ENCODE data around the gene CSN2. TPM values are rescaled to one million over a fixed set of nuclear protein-coding genes. Genes with fewer than 3 reads are reported as not detected.
A peak's percentile ranks its signal among the peaks of the same experiment; 100 is the strongest.

CSN2 gene
- total and polyA plus RNA-seq, 2 donors (not counting 1 experiment from before 2014, with no cell fraction given) = not detected

DNA sequence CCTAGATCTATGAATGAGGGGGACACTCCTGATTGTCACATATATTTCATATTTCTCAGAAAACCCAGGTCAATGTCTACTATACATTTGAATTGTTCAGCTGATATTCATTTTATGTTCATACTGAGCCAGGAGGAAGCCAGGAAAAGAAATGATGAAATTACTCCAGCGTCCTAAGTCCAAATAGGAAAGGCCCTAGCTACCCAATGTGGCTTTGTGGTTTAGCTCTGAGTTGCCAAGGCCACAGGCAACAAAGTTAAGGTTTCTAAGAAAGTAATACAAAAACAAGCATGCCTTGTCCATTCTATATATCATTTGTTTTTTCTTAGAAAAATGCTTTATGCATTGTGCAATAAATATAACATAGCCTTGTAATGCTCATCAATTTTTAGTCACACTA is 4.5 kb upstream of the CSN2 start:
- no peaks in the 10 kb centered on the region for H3K79me2 ChIP-seq (ENCODE audit: control insufficient read depth, insufficient read depth, low read length)
- no peak for DNase-seq (ENCODE audit: low read depth in 2 of 2)
- no peak for TF ChIP-seq EZH2 (IDR thresholded peaks at IDR 0.05; ENCODE audit: low read length, missing control alignments)
- TF ChIP-seq, protein P1, sequence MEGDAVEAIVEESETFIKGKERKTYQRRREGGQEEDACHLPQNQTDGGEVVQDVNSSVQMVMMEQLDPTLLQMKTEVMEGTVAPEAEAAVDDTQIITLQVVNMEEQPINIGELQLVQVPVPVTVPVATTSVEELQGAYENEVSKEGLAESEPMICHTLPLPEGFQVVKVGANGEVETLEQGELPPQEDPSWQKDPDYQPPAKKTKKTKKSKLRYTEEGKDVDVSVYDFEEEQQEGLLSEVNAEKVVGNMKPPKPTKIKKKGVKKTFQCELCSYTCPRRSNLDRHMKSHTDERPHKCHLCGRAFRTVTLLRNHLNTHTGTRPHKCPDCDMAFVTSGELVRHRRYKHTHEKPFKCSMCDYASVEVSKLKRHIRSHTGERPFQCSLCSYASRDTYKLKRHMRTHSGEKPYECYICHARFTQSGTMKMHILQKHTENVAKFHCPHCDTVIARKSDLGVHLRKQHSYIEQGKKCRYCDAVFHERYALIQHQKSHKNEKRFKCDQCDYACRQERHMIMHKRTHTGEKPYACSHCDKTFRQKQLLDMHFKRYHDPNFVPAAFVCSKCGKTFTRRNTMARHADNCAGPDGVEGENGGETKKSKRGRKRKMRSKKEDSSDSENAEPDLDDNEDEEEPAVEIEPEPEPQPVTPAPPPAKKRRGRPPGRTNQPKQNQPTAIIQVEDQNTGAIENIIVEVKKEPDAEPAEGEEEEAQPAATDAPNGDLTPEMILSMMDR (conservative IDR thresholded peaks at IDR 0.05 in 1 of 2, IDR thresholded peaks at IDR 0.05 in 1 of 2; ENCODE audit: low read depth in 1 of 2, low read length in 2 of 2) = no peak
- H2AFZ ChIP-seq (ENCODE audit: low read length) = no peak overlapping the region
- no peaks in the 10 kb centered on the region for H3K4me1 ChIP-seq (ENCODE audit: control insufficient read depth, extremely low read depth, insufficient read depth, low read length)
- H3K27ac ChIP-seq (ENCODE audit: insufficient read depth, low read length) = no peak overlapping the region
- H3K36me3 ChIP-seq (ENCODE audit: control insufficient read depth, insufficient read depth, low read length) = no peaks in the 10 kb centered on the region
- H3K9ac ChIP-seq (ENCODE audit: insufficient read depth, low read length) = no peak overlapping the region
- no peak overlapping the region for H3K4me2 ChIP-seq (ENCODE audit: extremely low read depth, insufficient read depth, low read length)
- H4K20me1 ChIP-seq (ENCODE audit: control insufficient read depth, extremely low read depth, insufficient read depth, low read length) = no peaks in the 10 kb centered on the region
- H3K9me3 ChIP-seq (ENCODE audit: control insufficient read depth, insufficient read depth, low read depth, low read length) = no peaks in the 10 kb centered on the region
- no peak overlapping the region for H3K4me3 ChIP-seq (replicated peaks in 1 of 4; ENCODE audit: control extremely low read depth in 1 of 4, insufficient read depth in 1 of 4, low read depth in 3 of 4, low read length in 4 of 4)
- no peaks in the 10 kb centered on the region for H3K27me3 ChIP-seq (ENCODE audit: control insufficient read depth, insufficient read depth, low read length)

DNA sequence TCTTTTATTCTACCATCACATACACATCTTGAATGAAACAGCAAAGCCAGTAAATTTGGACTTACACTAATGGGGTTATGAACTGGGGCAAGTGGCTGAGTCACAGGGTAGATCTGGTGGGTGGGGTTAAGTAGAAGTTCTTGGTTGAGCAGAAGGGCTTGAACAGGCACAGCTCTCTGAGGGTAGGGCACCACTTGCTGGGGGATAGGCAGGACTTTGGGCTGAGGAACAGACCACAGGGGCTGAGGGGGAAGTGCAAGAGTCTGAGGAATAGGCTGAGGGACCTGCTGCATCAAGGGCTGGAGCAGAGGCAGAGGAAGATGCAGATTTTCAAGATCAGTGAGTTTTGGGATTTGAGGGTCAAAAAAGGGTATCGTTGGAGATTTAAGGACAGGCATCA is 8.3 kb downstream of the CSN2 start:
- no peaks in the 10 kb centered on the region for H3K4me1 ChIP-seq (ENCODE audit: control insufficient read depth, extremely low read depth, insufficient read depth, low read length)
- DNase-seq (ENCODE audit: low read depth in 2 of 2) = no peak
- no peaks in the 10 kb centered on the region for H3K27me3 ChIP-seq (ENCODE audit: control insufficient read depth, insufficient read depth, low read length)
- no peaks in the 10 kb centered on the region for H3K79me2 ChIP-seq (ENCODE audit: control insufficient read depth, insufficient read depth, low read length)
- no peak overlapping the region for H2AFZ ChIP-seq (ENCODE audit: low read length)
- no peak overlapping the region for H3K9ac ChIP-seq (ENCODE audit: insufficient read depth, low read length)
- H3K4me2 ChIP-seq (ENCODE audit: extremely low read depth, insufficient read depth, low read length) = no peak overlapping the region
- no peak overlapping the region for H3K27ac ChIP-seq (ENCODE audit: insufficient read depth, low read length)
- no peaks in the 10 kb centered on the region for H3K9me3 ChIP-seq (ENCODE audit: control insufficient read depth, insufficient read depth, low read depth, low read length)
- TF ChIP-seq, protein P1 (conservative IDR thresholded peaks at IDR 0.05 in 1 of 2, IDR thresholded peaks at IDR 0.05 in 1 of 2; ENCODE audit: low read depth in 1 of 2, low read length in 2 of 2) = no peak
- H3K36me3 ChIP-seq (ENCODE audit: control insufficient read depth, insufficient read depth, low read length) = no peaks in the 10 kb centered on the region
- no peak overlapping the region for H3K4me3 ChIP-seq (replicated peaks in 1 of 4; ENCODE audit: control extremely low read depth in 1 of 4, insufficient read depth in 1 of 4, low read depth in 3 of 4, low read length in 4 of 4)
- no peaks in the 10 kb centered on the region for H4K20me1 ChIP-seq (ENCODE audit: control insufficient read depth, extremely low read depth, insufficient read depth, low read length)

DNA sequence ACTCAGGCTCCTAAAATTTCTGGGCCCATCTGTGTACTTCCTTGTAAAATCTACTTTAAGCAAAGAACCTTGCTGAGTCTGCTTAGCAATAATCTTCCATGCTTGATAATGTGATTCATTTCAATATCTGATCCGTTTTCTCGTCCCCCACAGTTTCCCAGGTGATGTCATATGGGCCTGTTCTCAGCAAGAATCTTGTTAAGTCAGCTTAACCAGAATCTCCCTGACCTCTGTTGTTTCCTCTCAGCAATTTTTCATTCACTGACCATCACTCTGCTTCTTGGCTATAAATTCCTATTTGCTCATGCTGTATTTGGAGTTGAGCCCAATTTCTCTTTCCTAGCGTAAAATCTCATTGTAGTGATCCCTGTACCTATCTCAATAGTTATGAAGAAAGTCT is 13.9 kb downstream of the CSN2 start:
- no peak overlapping the region for H3K4me2 ChIP-seq (ENCODE audit: extremely low read depth, insufficient read depth, low read length)
- H3K27me3 ChIP-seq (ENCODE audit: control insufficient read depth, insufficient read depth, low read length) = no peaks in the 10 kb centered on the region
- no peak overlapping the region for H3K4me3 ChIP-seq (replicated peaks in 1 of 4; ENCODE audit: control extremely low read depth in 1 of 4, insufficient read depth in 1 of 4, low read depth in 3 of 4, low read length in 4 of 4)
- H3K27ac ChIP-seq (ENCODE audit: insufficient read depth, low read length) = no peak overlapping the region
- no peaks in the 10 kb centered on the region for H3K79me2 ChIP-seq (ENCODE audit: control insufficient read depth, insufficient read depth, low read length)
- TF ChIP-seq EZH2 (IDR thresholded peaks at IDR 0.05; ENCODE audit: low read length, missing control alignments) = no peak
- TF ChIP-seq, protein P1 (conservative IDR thresholded peaks at IDR 0.05 in 1 of 2, IDR thresholded peaks at IDR 0.05 in 1 of 2; ENCODE audit: low read depth in 1 of 2, low read length in 2 of 2) = no peak
- no peak overlapping the region for H3K9ac ChIP-seq (ENCODE audit: insufficient read depth, low read length)
- H3K9me3 ChIP-seq (ENCODE audit: control insufficient read depth, insufficient read depth, low read depth, low read length) = no peaks in the 10 kb centered on the region
- no peaks in the 10 kb centered on the region for H4K20me1 ChIP-seq (ENCODE audit: control insufficient read depth, extremely low read depth, insufficient read depth, low read length)
- H3K4me1 ChIP-seq (ENCODE audit: control insufficient read depth, extremely low read depth, insufficient read depth, low read length) = no peaks in the 10 kb centered on the region
- no peaks in the 10 kb centered on the region for H3K36me3 ChIP-seq (ENCODE audit: control insufficient read depth, insufficient read depth, low read length)
- peak in 1 of 2 donors; percentile 1 for DNase-seq (ENCODE audit: low read depth in 2 of 2)
- H2AFZ ChIP-seq (ENCODE audit: low read length) = no peak overlapping the region

Data from fibroblast of lung (primary cell).